Fibroblast of gingiva (primary cell): ENCODE data around the gene BTBD1.

ENCODE experiments used
- DNase-seq: peaks from one replicate; pipeline ENCODE4 v3.0.0-alpha.2; 2011; ENCODE audit warnings: low read depth

The BTBD1 gene

GRCh38 chr15:82993144-82993543 is 73.9 kb downstream of the BTBD1 start:
- DNase-seq, result no peak

GRCh38 chr15:82992436-82992998 is 74.5 kb downstream of the BTBD1 start:
- DNase-seq, result no peak

GRCh38 chr15:82986442-82986780 is 80.6 kb downstream of the BTBD1 start:
- peak; percentile 4 for DNase-seq

GRCh38 chr15:82985688-82986441 is 81.2 kb downstream of the BTBD1 start, which contains the start of gene RAMAC:
Gene RAMAC, plus strand, starts transcription at chr15:82986210. Its CDS starts 2,809 bp downstream, at chr15:82989019.
- peak; percentile 94 for DNase-seq

GRCh38 chr15:82980981-82981380 is 86.1 kb downstream of the BTBD1 start:
- DNase-seq, result no peak

- no peak for DNase-seq
Observed at GRCh38 chr15:82979726-82980125, 87.3 kb downstream of the BTBD1 start.

- DNase-seq, result no peak
Observed at GRCh38 chr15:82978438-82978837, 88.6 kb downstream of the BTBD1 start.

GRCh38 chr15:82977076-82977475 is 90.0 kb downstream of the BTBD1 start:
- no peak for DNase-seq

GRCh38 chr15:82972990-82973389 is 94.1 kb downstream of the BTBD1 start:
- DNase-seq, result no peak

- no peak for DNase-seq
Observed at GRCh38 chr15:82971218-82971984, 95.7 kb downstream of the BTBD1 start.

- DNase-seq, result no peak
Observed at GRCh38 chr15:82970696-82971095, 96.4 kb downstream of the BTBD1 start.

GRCh38 chr15:82970078-82970686 is 96.9 kb downstream of the BTBD1 start:
- DNase-seq, result no peak

- no peak for DNase-seq
Observed at GRCh38 chr15:82969353-82969752, 97.7 kb downstream of the BTBD1 start.

- DNase-seq, result peak; percentile 24
Observed at GRCh38 chr15:82968066-82968465, 99.0 kb downstream of the BTBD1 start.

GRCh38 chr15:82966671-82967071 is 100.4 kb downstream of the BTBD1 start:
- DNase-seq, result no peak
